A673 (cell line): ENCODE data around the gene ABCA2. TPM values are rescaled to one million over a fixed set of nuclear protein-coding genes. Genes with fewer than 3 reads are reported as not detected.

Experiments used
- BruUV-seq: library from RNA; stranded (reverse); fragments of 400-500 nt; replicated peaks from 2 replicates; lab custom pipeline; 2021; lab: Mats Ljungman, UMichigan
- CTCF ChIA-PET: fragments of 300-600 bp; sonication (Branson Sonifier 250); formaldehyde crosslinking; loops from one replicate; lab custom pipeline; 2022; ENCODE audit warnings: antibody characterized with exemption; lab: Charles Lee
- POLR2A ChIA-PET: fragments of 300-600 bp; sonication (Branson Sonifier 250); formaldehyde crosslinking; loops from one replicate; lab custom pipeline; 2022; ENCODE audit warnings: antibody characterized with exemption; ENCODE audit not compliant: low non-redundant PET; lab: Charles Lee
- DNase-seq: peaks from one replicate; pipeline ENCODE4 v3.0.0-alpha.2; 2015; ENCODE audit warnings: low spot score
- H3K27ac ChIP-seq: fragments of 200-600 bp; sonication (generic); 2 replicates; pipeline ENCODE4 v1.5.1; 2016; ENCODE audit warnings: mixed run types, low read depth, mild to moderate bottlenecking, mixed read lengths, antibody characterized with exemption, low read length; ENCODE audit not compliant: poor library complexity, severe bottlenecking
- H3K27me3 ChIP-seq: fragments of 200-600 bp; sonication (generic); replicated peaks from 2 replicates; pipeline ENCODE4 v1.6.1; 2017; ENCODE audit warnings: mixed run types, low read depth, mild to moderate bottlenecking, mixed read lengths, antibody characterized with exemption, low read length; ENCODE audit not compliant: insufficient read depth, poor library complexity
- H3K36me3 ChIP-seq: fragments of 200-600 bp; sonication (generic); 2 replicates; pipeline ENCODE4 v1.6.1; 2016; ENCODE audit warnings: mixed run types, mild to moderate bottlenecking, mixed read lengths, antibody characterized with exemption, low read length; ENCODE audit not compliant: insufficient read depth, poor library complexity, severe bottlenecking
- H3K4me1 ChIP-seq: fragments of 200-600 bp; sonication (generic); 2 replicates; pipeline ENCODE4 v1.6.1; 2017; ENCODE audit warnings: mixed run types, mild to moderate bottlenecking, mixed read lengths, antibody characterized with exemption, low read length; ENCODE audit not compliant: insufficient read depth, poor library complexity, severe bottlenecking
- H3K4me3 ChIP-seq: fragments of 200-600 bp; sonication (generic); 2 replicates; pipeline ENCODE4 v1.5.1; 2016; ENCODE audit warnings: low read depth, mixed run types, mild to moderate bottlenecking, mixed read lengths, low read length; ENCODE audit not compliant: poor library complexity, severe bottlenecking
- H3K9me3 ChIP-seq: fragments of 200-600 bp; sonication (generic); 2 replicates; pipeline ENCODE4 v1.6.1; 2016; ENCODE audit warnings: mixed run types, low read depth, mild to moderate bottlenecking, mixed read lengths, antibody characterized with exemption, low read length; ENCODE audit not compliant: poor library complexity, severe bottlenecking
- EZH2 ChIP-seq: fragments of 200-600 bp; sonication (generic); IDR thresholded peaks from 2 replicates; pipeline ENCODE4 v1.6.1; 2017; ENCODE audit warnings: borderline replicate concordance, low read depth, mild to moderate bottlenecking, mixed read lengths, antibody characterized with exemption, low read length; ENCODE audit not compliant: poor library complexity, severe bottlenecking
- intact Hi-C: fragments of 100-400 bp; cut with micrococcal nuclease; formaldehyde crosslinking; loops from one replicate; pipeline ENCODE4 v1.10.0; 2022; ENCODE audit not compliant: unreplicated experiment
- total RNA-seq: library from RNA; stranded (reverse); gene quantifications from 2 replicates; pipeline ENCODE4 v1.2.3, GENCODE V29; 2021
- TF ChIP-seq, protein P1 (sequence below): fragments of 300-800, 200-600 bp; sonication (generic); conservative IDR thresholded peaks from 2 replicates; pipeline ENCODE4 v1.5.1; 2017; ENCODE audit warnings: low read depth, mild to moderate bottlenecking, antibody characterized with exemption, low read length, moderate library complexity, mixed read lengths

Gene ABCA2
- total RNA-seq, 1 experiment from 2014 or later: 27.8 TPM

DNA sequence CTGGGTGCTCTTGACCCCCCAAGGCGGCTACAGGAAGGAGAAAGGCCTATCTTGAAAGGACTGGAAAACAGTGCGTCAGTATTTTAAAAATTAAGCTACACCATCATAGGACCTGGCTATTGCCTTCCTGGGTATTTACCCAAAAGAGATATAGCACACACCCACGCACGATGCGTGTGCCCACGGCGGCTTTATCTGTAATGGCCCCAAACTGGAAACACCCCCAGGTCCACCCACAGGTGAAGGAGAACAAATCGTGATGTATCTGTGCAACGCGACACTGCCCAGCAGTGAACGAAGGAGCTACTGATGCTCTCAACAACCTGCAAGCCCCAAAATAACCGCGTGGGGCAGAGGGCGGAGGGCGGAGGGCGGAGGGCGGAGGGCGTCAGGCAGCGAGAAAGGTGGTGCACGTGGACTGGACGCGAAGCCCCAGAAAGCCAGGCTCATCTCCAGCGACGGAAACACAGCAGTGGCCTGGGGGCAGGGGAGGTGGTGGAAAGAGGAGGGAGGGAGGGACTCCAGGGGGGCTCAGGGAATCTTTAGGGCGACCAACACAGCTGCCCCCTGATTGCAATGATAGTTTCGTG, 63.1 kb downstream of the ABCA2 start:
- CTCF ChIA-PET: interaction anchor here (0.7 kb wide), 1 partner anchor 190 kb away, joined by 7 read pairs; no protein-coding TSS in a partner anchor
- POLR2A ChIA-PET: no interaction called here
- intact Hi-C loops: no loop called here
- TF ChIP-seq, protein P1, sequence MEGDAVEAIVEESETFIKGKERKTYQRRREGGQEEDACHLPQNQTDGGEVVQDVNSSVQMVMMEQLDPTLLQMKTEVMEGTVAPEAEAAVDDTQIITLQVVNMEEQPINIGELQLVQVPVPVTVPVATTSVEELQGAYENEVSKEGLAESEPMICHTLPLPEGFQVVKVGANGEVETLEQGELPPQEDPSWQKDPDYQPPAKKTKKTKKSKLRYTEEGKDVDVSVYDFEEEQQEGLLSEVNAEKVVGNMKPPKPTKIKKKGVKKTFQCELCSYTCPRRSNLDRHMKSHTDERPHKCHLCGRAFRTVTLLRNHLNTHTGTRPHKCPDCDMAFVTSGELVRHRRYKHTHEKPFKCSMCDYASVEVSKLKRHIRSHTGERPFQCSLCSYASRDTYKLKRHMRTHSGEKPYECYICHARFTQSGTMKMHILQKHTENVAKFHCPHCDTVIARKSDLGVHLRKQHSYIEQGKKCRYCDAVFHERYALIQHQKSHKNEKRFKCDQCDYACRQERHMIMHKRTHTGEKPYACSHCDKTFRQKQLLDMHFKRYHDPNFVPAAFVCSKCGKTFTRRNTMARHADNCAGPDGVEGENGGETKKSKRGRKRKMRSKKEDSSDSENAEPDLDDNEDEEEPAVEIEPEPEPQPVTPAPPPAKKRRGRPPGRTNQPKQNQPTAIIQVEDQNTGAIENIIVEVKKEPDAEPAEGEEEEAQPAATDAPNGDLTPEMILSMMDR: no peak
- TF ChIP-seq EZH2: no peak
- H3K36me3 ChIP-seq: no peaks in the 10 kb centered on the region
- BruUV-seq: no TSS peak
- DNase-seq: no peak
- H3K27ac ChIP-seq: no peak overlapping the region
- H3K9me3 ChIP-seq: no peaks in the 10 kb centered on the region
- no peak overlapping the region for H3K4me3 ChIP-seq
- peaks cover 4% of the 10 kb centered on the region for H3K4me1 ChIP-seq
- H3K27me3 ChIP-seq: no peaks in the 10 kb centered on the region

DNA sequence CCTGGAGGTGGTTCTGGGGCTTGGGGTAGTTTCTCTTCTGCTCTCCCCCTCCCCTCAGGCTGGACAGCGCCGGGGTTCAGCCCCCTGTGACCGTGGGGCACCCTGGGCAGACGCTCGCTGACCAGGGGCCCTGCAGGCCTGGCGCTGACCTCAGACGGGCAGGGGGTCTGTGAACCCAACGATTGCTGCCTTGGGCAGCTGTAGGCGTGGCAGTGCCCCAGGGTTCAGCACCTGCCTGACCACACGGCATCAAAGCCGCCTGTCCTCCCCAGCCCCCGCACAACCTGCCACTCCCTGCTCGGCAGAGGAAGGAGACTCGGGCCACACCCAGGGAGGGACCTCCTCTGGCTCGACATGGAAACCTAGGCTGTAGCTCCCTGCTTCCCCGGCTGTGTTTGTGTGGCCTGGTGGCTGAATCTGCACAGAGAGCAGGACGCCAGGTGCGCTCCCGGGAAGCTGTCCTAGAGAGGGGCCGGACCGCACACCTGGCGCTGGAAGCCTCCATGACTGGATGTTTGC, 63.8 kb downstream of the ABCA2 start:
- no peaks in the 10 kb centered on the region for H3K36me3 ChIP-seq
- H3K4me1 ChIP-seq: peaks cover 4% of the 10 kb centered on the region
- no TSS peak for BruUV-seq
- no peak overlapping the region for H3K27ac ChIP-seq
- TF ChIP-seq, protein P1: no peak
- no peak for TF ChIP-seq EZH2
- ChIA-PET POLR2A (no interaction called here), CTCF (interaction anchor here (0.7 kb wide), 1 partner anchor 190 kb away, joined by 7 read pairs; no protein-coding TSS in a partner anchor)
- no peak for DNase-seq
- H3K4me3 ChIP-seq: no peak overlapping the region
- intact Hi-C loops: no loop called here
- no peaks in the 10 kb centered on the region for H3K9me3 ChIP-seq
- H3K27me3 ChIP-seq: no peaks in the 10 kb centered on the region

DNA sequence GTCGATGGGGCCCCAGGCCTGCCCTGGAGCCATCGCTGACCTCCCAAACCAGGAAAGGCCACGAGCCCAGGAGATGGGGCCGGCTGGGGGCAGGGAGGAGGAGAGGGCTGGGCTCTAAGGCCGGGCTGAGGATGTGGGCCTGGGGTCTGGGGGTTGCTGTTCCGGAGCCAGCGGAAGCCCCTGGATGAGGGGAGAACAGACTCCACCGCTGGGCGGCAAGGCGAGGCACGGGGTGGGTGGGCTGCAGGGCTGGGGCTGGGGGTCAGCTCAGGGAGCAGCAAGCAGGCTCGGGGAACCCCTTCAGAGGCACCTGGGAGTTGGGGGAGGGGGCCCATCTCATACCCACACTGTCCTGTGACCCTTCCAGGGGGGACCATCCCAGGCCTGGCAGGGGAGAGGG, 64.3 kb downstream of the ABCA2 start:
- ChIA-PET CTCF (no interaction called here), POLR2A (no interaction called here)
- no peak for DNase-seq
- Histone ChIP-seq H3K27ac (no peak overlapping the region), H3K27me3 (no peaks in the 10 kb centered on the region), H3K4me3 (no peak overlapping the region), H3K9me3 (no peaks in the 10 kb centered on the region), H3K4me1 (peaks cover 4% of the 10 kb centered on the region), H3K36me3 (no peaks in the 10 kb centered on the region)
- intact Hi-C loops: no loop called here
- TF ChIP-seq, protein P1: no peak
- TF ChIP-seq EZH2: no peak
- BruUV-seq: no TSS peak
